Inflammatory macrophage treated with lipopolysaccharide for 1 hour (primary cell): ENCODE measurements around the gene FAM171A1.

Source experiments
- DNase-seq, 2 donors: peaks; one replicate each; pipeline ENCODE4 v3.0.0-alpha.2; 2020 to 2022

FAM171A1 gene

GRCh38 chr10:15370212-15370855, 755 bp downstream of the FAM171A1 start:
- DNase-seq, result no peak

GRCh38 chr10:15369256-15370211, 1.6 kb downstream of the FAM171A1 start:
- DNase-seq, result no peak

- no peak for DNase-seq
Measured at GRCh38 chr10:15368101-15368855, 2.8 kb downstream of the FAM171A1 start.

- DNase-seq, result no peak
Measured at GRCh38 chr10:15367296-15368085, 3.6 kb downstream of the FAM171A1 start.

DNA sequence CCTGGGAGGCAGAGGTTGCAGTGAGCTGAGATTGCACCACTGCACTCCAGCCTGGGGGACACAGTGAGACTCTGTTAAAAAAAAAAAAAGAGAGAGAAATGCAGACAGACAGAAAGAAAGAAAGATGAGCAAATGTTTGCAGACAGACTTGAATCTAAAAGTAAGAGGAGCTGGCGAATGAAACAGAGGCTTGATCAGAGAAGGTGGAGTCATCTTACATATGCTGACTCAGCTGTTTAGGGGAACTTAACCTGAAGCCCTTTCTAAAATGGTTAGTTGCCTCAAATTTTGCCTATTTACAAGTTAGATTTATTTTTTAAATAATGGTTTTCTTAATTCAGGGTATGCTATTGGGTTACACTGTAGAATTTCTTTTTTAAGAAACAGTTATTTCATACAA, 5.4 kb downstream of the FAM171A1 start:
- no peak for DNase-seq

DNA sequence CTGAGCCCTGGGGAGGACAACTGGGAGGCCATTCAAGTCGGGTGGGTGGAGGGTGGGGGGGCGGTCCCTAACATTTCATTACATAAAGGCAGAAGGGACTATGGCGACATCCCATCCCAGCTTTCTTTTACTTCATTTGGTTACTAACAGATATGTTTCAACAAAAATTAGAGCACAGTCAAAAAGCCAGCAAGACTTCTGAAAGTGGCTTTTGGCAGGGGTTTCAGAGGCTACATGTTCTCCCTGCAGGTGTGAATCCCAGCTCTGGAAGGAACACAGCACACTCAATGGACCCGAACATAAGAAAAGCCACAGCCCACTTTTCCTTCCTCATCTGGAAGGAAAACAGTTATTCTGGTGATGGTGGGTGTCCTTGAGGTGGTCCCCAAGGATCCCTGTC, 7.1 kb downstream of the FAM171A1 start:
- no peak for DNase-seq

GRCh38 chr10:15363031-15363430, 8.1 kb downstream of the FAM171A1 start:
- DNase-seq, result no peak

GRCh38 chr10:15361131-15361530, 10.0 kb downstream of the FAM171A1 start:
- no peak for DNase-seq

DNA sequence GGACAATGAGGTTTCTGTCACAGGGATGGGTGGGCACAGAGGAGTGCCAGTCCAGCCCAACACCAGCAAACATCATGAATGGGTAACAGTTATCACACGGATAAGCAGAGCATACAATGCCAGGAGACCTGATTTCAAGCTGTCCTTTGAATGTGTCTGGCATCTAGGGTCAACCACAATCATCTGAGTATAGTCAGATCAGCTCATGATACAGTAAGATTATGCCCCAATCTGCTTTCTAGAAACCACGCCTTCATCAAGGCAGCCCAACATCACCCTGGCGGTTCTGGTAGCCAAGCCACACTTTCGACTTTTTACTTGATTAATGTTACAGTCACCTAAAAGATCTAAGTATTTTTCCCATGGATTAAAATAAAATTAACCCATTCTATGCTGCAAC, 10.5 kb downstream of the FAM171A1 start:
- DNase-seq, result no peak

DNA sequence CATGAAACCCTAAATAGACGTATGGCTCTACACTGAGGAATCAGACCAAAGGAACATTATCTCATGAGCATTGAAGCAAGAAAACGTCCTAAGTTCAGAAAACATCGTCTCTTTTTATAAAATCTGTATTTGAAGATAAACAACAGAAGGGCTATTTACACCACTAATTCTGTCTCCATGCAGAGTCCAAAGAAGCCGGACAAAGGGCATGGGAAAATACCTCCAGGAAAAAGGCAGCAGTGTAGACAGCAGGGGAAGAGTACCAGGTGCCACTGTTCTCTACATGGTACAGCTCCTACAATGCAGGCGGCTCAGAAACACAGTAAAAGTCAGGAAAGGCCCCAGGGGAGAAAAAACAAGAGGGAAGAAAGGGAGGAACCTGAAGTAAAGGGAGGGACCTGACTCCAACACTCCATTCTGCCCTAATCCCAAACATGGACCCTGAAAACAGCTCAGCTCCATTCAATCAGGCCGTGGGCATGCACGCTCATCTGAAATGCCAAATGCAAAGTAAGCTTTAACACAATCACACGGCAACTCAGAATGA, 17.5 kb downstream of the FAM171A1 start:
- no peak for DNase-seq

- DNase-seq, result no peak
Measured at GRCh38 chr10:15352836-15353235, 18.3 kb downstream of the FAM171A1 start.

GRCh38 chr10:15352201-15352600, 18.9 kb downstream of the FAM171A1 start:
- DNase-seq, result no peak

DNA sequence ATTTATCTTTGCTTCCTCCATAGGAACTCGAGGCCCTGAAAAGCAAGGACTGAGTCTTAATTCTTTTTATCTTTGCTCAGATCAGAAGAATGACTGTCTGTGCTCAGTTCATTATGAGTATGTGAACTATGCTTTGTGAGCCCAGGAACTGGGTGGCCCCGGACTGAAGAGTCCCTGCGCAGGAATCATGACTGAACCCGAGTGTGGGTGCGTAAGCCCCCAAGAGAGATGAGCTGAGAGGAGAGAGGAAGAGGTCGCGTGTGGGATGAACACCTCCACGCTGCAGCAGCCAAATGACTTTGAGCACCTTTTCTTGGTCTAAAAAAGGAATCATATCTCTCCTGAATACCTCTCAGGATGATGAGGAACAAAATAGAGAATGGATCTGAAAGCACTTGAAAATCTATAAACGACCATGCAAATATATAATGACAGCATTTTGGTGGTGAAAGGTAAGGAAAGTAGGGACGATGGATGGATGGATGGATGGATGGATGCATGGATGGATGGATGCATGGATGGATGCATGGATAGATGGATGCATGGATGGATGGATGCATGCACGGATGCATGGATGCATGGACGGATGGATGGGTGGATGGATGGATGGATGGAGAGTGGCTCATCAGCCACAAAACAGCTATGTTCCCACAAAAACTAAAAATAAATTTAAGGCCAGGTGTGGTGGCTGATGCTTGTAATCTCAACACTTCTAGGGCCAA, 19.8 kb downstream of the FAM171A1 start:
- DNase-seq, result no peak

GRCh38 chr10:15349112-15349511, 22.0 kb downstream of the FAM171A1 start:
- DNase-seq, result no peak

DNA sequence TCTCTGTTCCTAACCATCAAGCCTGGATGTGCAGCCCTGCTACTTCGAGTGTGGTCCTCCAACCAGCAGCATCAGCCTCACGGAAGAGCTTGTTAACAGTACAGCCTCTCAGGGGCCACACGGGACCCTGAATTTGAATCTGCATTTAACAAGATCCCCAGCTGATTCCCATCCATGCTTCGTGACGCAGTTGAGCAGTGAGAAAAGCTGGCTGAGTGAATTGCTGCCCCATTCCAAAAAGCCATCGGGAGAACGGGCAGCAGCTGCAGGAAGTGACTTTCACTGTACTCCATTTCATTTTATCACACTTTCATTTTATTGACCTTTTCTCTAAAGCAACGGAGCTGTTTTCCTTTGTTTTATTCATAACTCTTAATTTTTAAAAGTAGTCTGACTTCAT, 22.5 kb downstream of the FAM171A1 start:
- no peak for DNase-seq

DNA sequence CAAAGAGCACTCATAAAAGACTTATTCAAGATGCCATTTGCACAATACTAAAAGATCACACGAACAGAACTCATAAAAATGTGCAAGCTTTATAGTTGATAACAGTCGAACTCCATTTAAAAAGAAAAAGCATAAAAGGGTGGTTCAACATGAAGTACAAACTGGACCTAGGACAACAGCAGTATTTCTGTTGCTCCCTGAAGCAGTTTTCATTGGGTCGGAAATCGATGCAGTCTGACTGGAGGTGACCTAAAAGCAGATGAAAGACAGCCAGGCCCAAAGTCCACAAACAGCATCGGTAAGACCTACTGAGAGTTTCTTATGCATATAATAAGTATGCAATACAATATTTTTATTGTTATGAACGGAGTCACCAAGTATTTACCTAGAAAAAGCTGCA, 23.9 kb downstream of the FAM171A1 start:
- no peak for DNase-seq

- DNase-seq, result no peak
Measured at GRCh38 chr10:15346440-15347141, 24.5 kb downstream of the FAM171A1 start.

DNA sequence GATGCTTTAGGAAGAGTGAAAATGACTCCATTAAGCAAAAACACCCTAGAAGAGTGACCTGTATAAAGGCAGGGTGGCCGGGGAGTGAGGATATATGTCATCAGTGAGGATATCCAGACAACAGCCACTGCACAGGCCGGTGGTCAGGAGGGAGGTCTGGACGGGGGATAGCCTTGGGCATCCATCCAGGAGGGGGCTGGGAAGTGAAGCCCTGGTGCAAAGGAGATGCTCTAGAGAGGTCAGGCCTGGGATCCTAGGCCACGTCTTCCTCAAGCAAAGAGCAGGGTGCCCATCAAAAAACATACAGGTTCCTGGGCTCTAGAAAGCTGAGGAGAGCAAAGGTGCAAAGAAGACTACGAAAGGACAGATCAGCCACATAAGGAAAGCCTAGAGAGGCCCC, 25.6 kb downstream of the FAM171A1 start:
- DNase-seq, result no peak

- peak; percentile 34 to 67 for DNase-seq
Measured at GRCh38 chr10:15344876-15345285, 26.2 kb downstream of the FAM171A1 start.

DNA sequence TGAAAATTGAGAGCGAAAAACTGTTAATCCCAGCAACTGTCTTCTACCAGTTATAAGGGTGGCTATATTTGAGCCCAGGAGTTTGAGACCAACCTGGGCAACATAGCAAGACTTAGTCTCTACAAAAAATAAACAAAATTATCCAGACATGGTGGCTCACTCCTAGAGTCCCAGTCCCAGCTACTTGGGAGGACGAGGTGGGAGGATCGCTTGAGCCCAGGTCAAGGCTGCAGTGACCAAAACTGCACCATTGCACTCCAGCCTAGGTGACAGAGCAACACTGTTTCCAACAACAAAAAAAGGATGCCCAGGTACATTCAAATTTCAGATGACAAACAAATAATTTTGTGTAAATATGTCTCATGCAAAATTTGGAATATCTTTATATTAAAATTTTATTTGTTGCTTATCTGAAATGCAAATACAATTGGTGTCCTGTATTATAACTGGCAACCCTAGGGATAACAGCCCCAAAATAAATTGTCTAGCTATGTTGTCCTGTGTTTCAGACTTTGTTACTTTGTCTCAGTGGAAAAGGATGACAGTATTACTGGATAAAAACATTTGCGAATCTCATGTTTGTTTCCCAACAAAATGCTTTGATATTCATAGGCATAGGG, 26.7 kb downstream of the FAM171A1 start:
- DNase-seq, result no peak

- no peak for DNase-seq
Measured at GRCh38 chr10:15342970-15343369, 28.1 kb downstream of the FAM171A1 start.
